RWPE1 (cell line): ENCODE measurements around the gene PEX5.
"Not testable (repeated sequence)": the region's sequence is repeated elsewhere in the genome, so short reads cannot be mapped to it uniquely, and the experiment has no call there.

Experiments used
- CTCF ChIA-PET: fragments of 350-600 bp; sonication (Branson Sonifier 250); formaldehyde crosslinking; extraction: SDS; loops from one replicate; lab custom pipeline; 2021; lab: Yijun Ruan, JAX
- POLR2A ChIA-PET: fragments of 400-600 bp; formaldehyde crosslinking; extraction: SDS; loops from one replicate; lab custom pipeline; 2020; ENCODE audit warnings: antibody characterized with exemption; ENCODE audit not compliant: low non-redundant PET; lab: Yijun Ruan, JAX
- DNase-seq: peaks from one replicate; pipeline ENCODE4 v3.0.0; 2012; ENCODE audit warnings: low spot score
- H3K27ac ChIP-seq: fragments of 450-650 bp; 2 replicates; pipeline ENCODE4 v1.5.1; 2017
- TF ChIP-seq, protein P1 (sequence below): fragments of 450-650 bp; conservative IDR thresholded peaks from 2 replicates; pipeline ENCODE4 v1.5.1; 2017; ENCODE audit warnings: low read depth, mild to moderate bottlenecking

The PEX5 gene

DNA sequence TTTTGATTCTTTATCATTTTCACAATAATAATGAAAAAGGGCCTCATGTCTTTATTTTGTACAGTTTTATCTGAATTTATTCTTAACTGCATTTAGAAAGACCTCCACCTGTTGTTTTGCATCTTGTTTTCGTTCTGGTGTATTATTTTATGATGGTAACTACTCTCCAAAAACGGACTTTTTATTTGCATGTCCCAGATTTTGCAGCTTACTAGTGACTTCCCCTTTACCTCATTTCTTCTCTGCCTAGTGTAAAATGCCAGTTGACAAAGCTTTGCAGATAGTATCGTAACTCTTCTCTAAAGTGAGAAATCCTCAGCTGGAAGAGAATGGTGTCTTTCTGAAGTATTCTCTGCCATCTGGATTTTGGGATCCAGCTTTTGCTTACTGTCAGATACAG, 17.2 kb downstream of the PEX5 start:
- DNase-seq = no peak
- TF ChIP-seq, protein P1, sequence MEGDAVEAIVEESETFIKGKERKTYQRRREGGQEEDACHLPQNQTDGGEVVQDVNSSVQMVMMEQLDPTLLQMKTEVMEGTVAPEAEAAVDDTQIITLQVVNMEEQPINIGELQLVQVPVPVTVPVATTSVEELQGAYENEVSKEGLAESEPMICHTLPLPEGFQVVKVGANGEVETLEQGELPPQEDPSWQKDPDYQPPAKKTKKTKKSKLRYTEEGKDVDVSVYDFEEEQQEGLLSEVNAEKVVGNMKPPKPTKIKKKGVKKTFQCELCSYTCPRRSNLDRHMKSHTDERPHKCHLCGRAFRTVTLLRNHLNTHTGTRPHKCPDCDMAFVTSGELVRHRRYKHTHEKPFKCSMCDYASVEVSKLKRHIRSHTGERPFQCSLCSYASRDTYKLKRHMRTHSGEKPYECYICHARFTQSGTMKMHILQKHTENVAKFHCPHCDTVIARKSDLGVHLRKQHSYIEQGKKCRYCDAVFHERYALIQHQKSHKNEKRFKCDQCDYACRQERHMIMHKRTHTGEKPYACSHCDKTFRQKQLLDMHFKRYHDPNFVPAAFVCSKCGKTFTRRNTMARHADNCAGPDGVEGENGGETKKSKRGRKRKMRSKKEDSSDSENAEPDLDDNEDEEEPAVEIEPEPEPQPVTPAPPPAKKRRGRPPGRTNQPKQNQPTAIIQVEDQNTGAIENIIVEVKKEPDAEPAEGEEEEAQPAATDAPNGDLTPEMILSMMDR = no peak
- POLR2A ChIA-PET = no interaction called here
- CTCF ChIA-PET = no interaction called here
- no peak overlapping the region for H3K27ac ChIP-seq

- POLR2A ChIA-PET = no interaction called here
- TF ChIP-seq, protein P1 = no peak
- CTCF ChIA-PET = no interaction called here
- no peak for DNase-seq
- H3K27ac ChIP-seq = no peak overlapping the region
These were observed 18.6 kb downstream of the PEX5 start for GRCh38 chr12:7207866-7208625.

GRCh38 chr12:7209958-7210357, 20.5 kb downstream of the PEX5 start:
- ChIA-PET POLR2A (no interaction called here), CTCF (interaction anchor here (0.5 kb wide), 1 partner anchor 270 kb away, joined by 3 read pairs; no protein-coding TSS in a partner anchor)
- no peak overlapping the region for H3K27ac ChIP-seq
- no peak for DNase-seq
- TF ChIP-seq, protein P1 = no peak

DNA sequence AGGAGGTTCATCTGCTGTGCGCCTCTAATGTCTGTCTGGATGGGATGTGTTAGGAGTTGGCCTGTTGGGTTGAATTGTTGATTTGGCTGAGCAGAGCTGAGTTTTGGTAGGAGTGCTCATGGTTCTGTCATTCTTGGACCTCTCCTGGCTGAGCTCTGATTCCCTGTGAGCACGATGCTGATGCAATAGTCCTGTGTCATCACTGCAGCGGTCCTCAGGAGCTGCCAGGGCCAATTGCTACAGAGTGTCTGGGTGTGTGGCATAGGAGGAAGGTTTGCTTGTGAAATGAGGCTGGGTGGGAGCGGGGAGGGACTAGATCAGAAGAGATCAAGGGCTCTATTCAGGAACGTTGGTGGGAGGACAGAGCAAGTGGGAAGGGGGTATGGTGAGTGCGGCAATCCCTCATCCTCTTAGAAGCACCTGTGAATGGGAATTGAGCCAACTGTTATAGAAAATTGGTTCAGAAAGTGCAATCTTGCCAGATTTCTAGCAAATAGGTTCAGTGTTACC, 21.2 kb downstream of the PEX5 start:
- ChIA-PET POLR2A (no interaction called here), CTCF (no interaction called here)
- TF ChIP-seq, protein P1 = no peak
- DNase-seq = no peak
- no peak overlapping the region for H3K27ac ChIP-seq

DNA sequence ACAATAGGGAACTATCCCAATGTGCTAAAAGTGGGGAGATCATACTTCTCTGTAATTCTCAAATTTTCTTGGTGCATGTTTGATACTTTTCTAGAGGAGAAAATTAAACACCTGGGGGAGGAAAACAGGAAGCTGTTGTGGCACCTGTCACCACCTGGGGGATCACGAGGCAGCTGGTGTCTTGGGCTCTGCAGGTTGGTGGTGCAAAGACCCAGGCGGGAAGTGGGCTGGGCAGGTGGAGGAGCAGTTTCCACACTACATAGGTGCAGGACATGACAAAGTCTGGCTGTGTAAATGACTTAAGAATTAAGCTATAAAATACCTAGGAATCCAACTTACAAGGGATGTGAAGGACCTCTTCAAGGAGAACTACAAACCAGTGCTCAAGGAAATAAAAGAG, 23.2 kb downstream of the PEX5 start:
- no peak overlapping the region for H3K27ac ChIP-seq
- ChIA-PET CTCF (no interaction called here), POLR2A (no interaction called here)
- DNase-seq = no peak
- TF ChIP-seq, protein P1 = no peak

DNA sequence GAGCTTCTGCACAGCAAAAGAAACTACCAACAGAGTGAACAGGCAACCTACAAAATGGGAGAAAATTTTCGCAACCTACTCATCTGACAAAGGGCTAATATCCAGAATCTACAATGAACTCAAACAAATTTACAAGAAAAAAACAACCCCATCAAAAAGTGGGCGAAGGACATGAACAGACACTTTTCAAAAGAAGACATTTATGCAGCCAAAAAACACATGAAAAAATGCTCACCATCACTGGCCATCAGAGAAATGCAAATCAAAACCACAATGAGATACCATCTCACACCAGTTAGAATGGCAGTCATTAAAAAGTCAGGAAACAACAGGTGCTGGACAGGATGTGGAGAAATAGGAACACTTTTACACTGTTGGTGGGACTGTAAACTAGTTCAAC, 24.3 kb downstream of the PEX5 start:
- CTCF ChIA-PET = not testable (repeated sequence)

DNA sequence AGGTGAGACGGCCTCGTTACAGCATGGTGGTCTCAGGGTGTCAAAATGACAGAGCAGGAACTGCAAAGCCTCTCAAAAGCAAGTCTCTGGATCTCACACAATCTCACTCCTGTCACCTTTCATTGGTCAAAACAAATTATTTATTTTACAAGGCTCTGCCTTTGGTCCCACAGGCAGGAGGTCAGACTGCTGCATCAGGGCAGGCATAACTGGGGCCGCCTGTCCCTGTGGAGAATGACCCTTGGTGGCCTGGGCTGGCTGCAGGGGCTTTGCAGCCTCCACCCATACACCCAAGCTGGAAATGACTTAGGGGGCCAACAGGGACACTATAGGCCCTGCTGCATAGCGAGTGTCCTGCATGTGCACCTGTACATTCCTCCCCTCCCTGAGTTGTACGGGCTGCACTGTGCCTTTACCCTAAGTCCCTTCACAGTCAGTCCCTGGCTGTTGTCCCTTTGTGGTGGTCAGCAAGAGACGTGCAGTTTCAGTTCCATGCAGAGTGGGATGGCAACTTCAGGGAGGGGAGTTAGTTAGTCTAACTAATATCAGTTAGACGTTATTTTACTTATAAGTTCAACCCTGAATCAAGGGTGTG, 28.1 kb downstream of the PEX5 start:
- H3K27ac ChIP-seq = no peak overlapping the region
- POLR2A ChIA-PET = no interaction called here
- no peak for DNase-seq
- CTCF ChIA-PET = interaction anchor here (0.6 kb wide), 1 partner anchor 402 kb away, joined by 6 read pairs; no protein-coding TSS in a partner anchor
- TF ChIP-seq, protein P1 = no peak

More for the DNA sequence above, 24.3 kb downstream of the PEX5 start:
- H3K27ac ChIP-seq, POLR2A ChIA-PET, DNase-seq: not testable (repeated sequence)
